H7 (cell line): ENCODE data around the gene CYP1B1. TPM values are rescaled to one million over a fixed set of nuclear protein-coding genes. Genes with fewer than 3 reads are reported as not detected.
A peak's percentile ranks its signal among the peaks of the same experiment; 100 is the strongest.

Experiments used
- DNase-seq: peaks from one replicate; pipeline ENCODE4 v3.0.0; 2012
- H3K27me3 ChIP-seq: 2 replicates; pipeline ENCODE4 v1.6.0; 2011; ENCODE audit warnings: mild to moderate bottlenecking, low read length; ENCODE audit not compliant: control insufficient read depth, insufficient read depth
- H3K36me3 ChIP-seq: replicated peaks from 2 replicates; pipeline ENCODE4 v1.5.1; 2011; ENCODE audit warnings: low read length; ENCODE audit not compliant: control insufficient read depth, insufficient read depth
- H3K4me3 ChIP-seq: 2 replicates; pipeline ENCODE4 v1.5.1; 2011; ENCODE audit warnings: low read depth, mild to moderate bottlenecking, control low read depth, low read length, moderate library complexity; ENCODE audit not compliant: insufficient read depth
- total RNA-seq: library from RNA; depleted of rRNA; stranded (reverse); fragments of >200 nt; shearing (Covaris generic); gene quantifications from 2 replicates; pipeline ENCODE4 v1.2.3, GENCODE V29; 2014

CYP1B1 gene
- total RNA-seq, 1 experiment from 2014 or later: 7.3 TPM

GRCh38 chr2:38107738-38108410, 31.9 kb upstream of the CYP1B1 start:
- Histone ChIP-seq H3K36me3 (no peaks in the 10 kb centered on the region), H3K27me3 (no peaks in the 10 kb centered on the region), H3K4me3 (no peak overlapping the region)
- no peak for DNase-seq

- DNase-seq: no peak
- Histone ChIP-seq H3K4me3 (no peak overlapping the region), H3K27me3 (no peaks in the 10 kb centered on the region), H3K36me3 (no peaks in the 10 kb centered on the region)
Observed at GRCh38 chr2:38106405-38107094, 30.6 kb upstream of the CYP1B1 start.

GRCh38 chr2:38105922-38106321, 30.0 kb upstream of the CYP1B1 start:
- Histone ChIP-seq H3K36me3 (no peaks in the 10 kb centered on the region), H3K27me3 (no peaks in the 10 kb centered on the region), H3K4me3 (no peak overlapping the region)
- DNase-seq: no peak

- Histone ChIP-seq H3K27me3 (peaks cover 2% of the 10 kb centered on the region; the same call in 1 of the 2 replicates), H3K36me3 (no peaks in the 10 kb centered on the region)
- DNase-seq: no peak
Observed at GRCh38 chr2:38104598-38104997, 28.6 kb upstream of the CYP1B1 start.

GRCh38 chr2:38100328-38100727, 24.4 kb upstream of the CYP1B1 start:
- H3K27me3 ChIP-seq: peaks cover 32% of the 10 kb centered on the region

More at GRCh38 chr2:38104598-38104997, 28.6 kb upstream of the CYP1B1 start:
- no peak overlapping the region for H3K4me3 ChIP-seq

GRCh38 chr2:38099099-38100028, 23.4 kb upstream of the CYP1B1 start:
- Histone ChIP-seq H3K4me3 (no peak overlapping the region), H3K27me3 (peaks cover 36% of the 10 kb centered on the region), H3K36me3 (no peaks in the 10 kb centered on the region)
- DNase-seq: peak; percentile 55

More at GRCh38 chr2:38100328-38100727, 24.4 kb upstream of the CYP1B1 start:
- Histone ChIP-seq H3K36me3 (no peaks in the 10 kb centered on the region), H3K4me3 (no peak overlapping the region)
- no peak for DNase-seq

- Histone ChIP-seq H3K27me3 (peaks cover 36% of the 10 kb centered on the region), H3K36me3 (no peaks in the 10 kb centered on the region), H3K4me3 (no peak overlapping the region)
- no peak for DNase-seq
Observed at GRCh38 chr2:38098421-38099098, 22.6 kb upstream of the CYP1B1 start.

GRCh38 chr2:38097988-38098385, 22.0 kb upstream of the CYP1B1 start:
- Histone ChIP-seq H3K4me3 (no peak overlapping the region), H3K27me3 (peaks cover 36% of the 10 kb centered on the region), H3K36me3 (no peaks in the 10 kb centered on the region)
- DNase-seq: no peak

GRCh38 chr2:38097258-38097987, 21.5 kb upstream of the CYP1B1 start:
- no peak for DNase-seq
- H3K36me3 ChIP-seq: no peaks in the 10 kb centered on the region
- H3K27me3 ChIP-seq: peaks cover 36% of the 10 kb centered on the region
- H3K4me3 ChIP-seq: no peak overlapping the region

- no peak overlapping the region for H3K4me3 ChIP-seq
- no peaks in the 10 kb centered on the region for H3K36me3 ChIP-seq
- DNase-seq: no peak
- peaks cover 39% of the 10 kb centered on the region for H3K27me3 ChIP-seq
Observed at GRCh38 chr2:38095996-38096861, 20.3 kb upstream of the CYP1B1 start.

- no peak for DNase-seq
- Histone ChIP-seq H3K36me3 (no peaks in the 10 kb centered on the region), H3K27me3 (peaks cover 37% of the 10 kb centered on the region), H3K4me3 (no peak overlapping the region)
Observed at GRCh38 chr2:38095079-38095995, 19.4 kb upstream of the CYP1B1 start.

GRCh38 chr2:38093527-38094165, 17.7 kb upstream of the CYP1B1 start:
- H3K4me3 ChIP-seq: no peak overlapping the region
- no peak for DNase-seq
- peaks cover 36% of the 10 kb centered on the region for H3K27me3 ChIP-seq
- H3K36me3 ChIP-seq: no peaks in the 10 kb centered on the region
